WTC11 (cell line): ENCODE measurements around the gene COL26A1.

Experiments used
- AFF4 ChIP-seq: sonication (generic); formaldehyde crosslinking; IDR thresholded peaks from 2 replicates; pipeline ENCODE4 v1.8.1; 2023; ENCODE audit warnings: mild to moderate bottlenecking, missing genetic modification reagents, borderline replicate concordance
- AR ChIP-seq: fragments of 250-450 bp; sonication (Bioruptor Pico); IDR thresholded peaks from 2 replicates; pipeline ENCODE4 v1.9.0; 2021; ENCODE audit warnings: mild to moderate bottlenecking
- CREM ChIP-seq: sonication (generic); formaldehyde crosslinking; IDR thresholded peaks from 2 replicates; pipeline ENCODE4 v1.8.1; 2022; ENCODE audit warnings: mild to moderate bottlenecking, missing genetic modification reagents, moderate library complexity
- CTCF ChIP-seq: fragments of 200-600 bp; IDR thresholded peaks from 2 replicates; pipeline ENCODE4 v1.8.0; 2022; ENCODE audit warnings: antibody characterized with exemption
- E2F4 ChIP-seq: sonication (generic); formaldehyde crosslinking; IDR thresholded peaks from 2 replicates; pipeline ENCODE4 v1.8.1; 2022; ENCODE audit warnings: low read depth, mild to moderate bottlenecking, moderate library complexity, missing genetic modification reagents, borderline replicate concordance
- FOXJ3 ChIP-seq: sonication (generic); formaldehyde crosslinking; IDR thresholded peaks from 2 replicates; pipeline ENCODE4 v1.9.0; 2021; ENCODE audit warnings: missing genetic modification reagents, mild to moderate bottlenecking, borderline replicate concordance
- NFYB ChIP-seq: sonication (generic); formaldehyde crosslinking; conservative IDR thresholded peaks from 2 replicates; pipeline ENCODE4 v1.8.0; 2022; ENCODE audit warnings: low read depth, missing genetic modification reagents
- PRDM15 ChIP-seq: sonication (generic); formaldehyde crosslinking; IDR thresholded peaks from 2 replicates; pipeline ENCODE4 v1.8.0; 2022; ENCODE audit warnings: missing genetic modification reagents
- TCF7 ChIP-seq: sonication (generic); formaldehyde crosslinking; IDR thresholded peaks from 2 replicates; pipeline ENCODE4 v1.8.0; 2022; ENCODE audit warnings: mild to moderate bottlenecking, low read depth, missing genetic modification reagents, moderate library complexity
- USF1 ChIP-seq: sonication (generic); formaldehyde crosslinking; IDR thresholded peaks from 2 replicates; pipeline ENCODE4 v1.8.0; 2022; ENCODE audit warnings: mild to moderate bottlenecking, missing genetic modification reagents
- USF2 ChIP-seq: sonication (generic); formaldehyde crosslinking; IDR thresholded peaks from 2 replicates; pipeline ENCODE4 v1.8.1; 2023; ENCODE audit warnings: mild to moderate bottlenecking, missing genetic modification reagents, moderate library complexity
- ZNF138 ChIP-seq: sonication (generic); formaldehyde crosslinking; conservative IDR thresholded peaks from 2 replicates; pipeline ENCODE4 v1.8.1; 2022; ENCODE audit warnings: mild to moderate bottlenecking, moderate library complexity, missing genetic modification reagents

GRCh38 chr7:101373812-101374614, 11.3 kb downstream of the COL26A1 start:
- TF ChIP-seq CTCF (no peak), ZNF138 (CRISPR knock-in tag) (no peak), AFF4 (no peak), TCF7 (CRISPR knock-in tag) (no peak), CREM (CRISPR knock-in tag) (no peak), USF1 (CRISPR knock-in tag) (no peak), FOXJ3 (CRISPR knock-in tag) (no peak), NFYB (CRISPR knock-in tag) (no peak), PRDM15 (CRISPR knock-in tag) (no peak), E2F4 (no peak), USF2 (no peak), AR (CRISPR knock-in tag) (no peak)
